ENCODE results near the gene TCF4. TPM values are rescaled to one million over a fixed set of nuclear protein-coding genes. Genes with fewer than 3 reads are reported as not detected.

Gene TCF4
- total RNA-seq, 4 donors from 2014 or later, result 58.0 to 84.3 (median 68.1) TPM

GRCh38 chr18:55402731-55403405 is 185.1 kb downstream of the TCF4 start:
- Histone ChIP-seq H3K4me1 (peaks cover 15 to 59% (median 39%) of the 10 kb centered on the region in 4 donors), H3K36me3 (no peaks in the 10 kb centered on the region), H3K27me3 (no peaks in the 10 kb centered on the region), H3K9me3 (no peaks in the 10 kb centered on the region), H3K4me3 (peak overlapping the region; percentile 39 to 50 (median 42)), H3K27ac (replicated peaks in 1 of 4) (peak overlapping the region; percentile 66 to 78 (median 68))
- TF ChIP-seq POLR2AphosphoS5 (IDR thresholded peaks at IDR 0.05) (no peak), EP300 (IDR thresholded peaks at IDR 0.05) (no peak)
- intact Hi-C loops (cut with DNase I), result loop anchor here (5.0 to 10.0 kb wide), 2 partner anchors 78 to 166 kb away; no protein-coding TSS in a partner anchor
- 41% methylated on average over 10 of the region's 10 CpGs for WGBS
- DNase-seq (ENCODE audit: extremely low spot score), result no peak

- H3K9me3 ChIP-seq, result no peaks in the 10 kb centered on the region
- peaks cover 15 to 64% (median 39%) of the 10 kb centered on the region in 4 donors for H3K4me1 ChIP-seq
- WGBS, result 19% methylated on average over 12 of the region's 12 CpGs
- no peaks in the 10 kb centered on the region for H3K36me3 ChIP-seq
- DNase-seq (ENCODE audit: extremely low spot score), result no peak
- H3K4me3 ChIP-seq, result peak overlapping the region; percentile 39 to 50 (median 42)
- intact Hi-C loops (cut with DNase I), result loop anchor here (5.0 to 10.0 kb wide), 2 partner anchors 77 to 164 kb away; no protein-coding TSS in a partner anchor
- H3K27me3 ChIP-seq, result no peaks in the 10 kb centered on the region
- peak overlapping the region; percentile 66 to 78 (median 68) for H3K27ac ChIP-seq (replicated peaks in 1 of 4)
- TF ChIP-seq CTCF (IDR thresholded peaks at IDR 0.05), result no peak
- peak; percentile 49 to 55 for TF ChIP-seq POLR2AphosphoS5 (IDR thresholded peaks at IDR 0.05)
- no peak for TF ChIP-seq POLR2A (IDR thresholded peaks at IDR 0.05; ENCODE audit: low read depth)
- no peak for TF ChIP-seq EP300 (IDR thresholded peaks at IDR 0.05)
Measured at GRCh38 chr18:55401638-55402191, 186.3 kb downstream of the TCF4 start.

- H3K27ac ChIP-seq (replicated peaks in 1 of 4), result peak overlapping the region; percentile 66 to 78 (median 68)
- no peaks in the 10 kb centered on the region for H3K27me3 ChIP-seq
- no peak for TF ChIP-seq EP300 (IDR thresholded peaks at IDR 0.05)
- TF ChIP-seq CTCF (IDR thresholded peaks at IDR 0.05), result no peak
- TF ChIP-seq POLR2AphosphoS5 (IDR thresholded peaks at IDR 0.05), result no peak
- TF ChIP-seq POLR2A (IDR thresholded peaks at IDR 0.05; ENCODE audit: low read depth), result no peak
- H3K4me3 ChIP-seq, result peak overlapping the region; percentile 39 to 50 (median 42)
- no peak for DNase-seq (ENCODE audit: extremely low spot score)
- intact Hi-C loops (cut with DNase I), result loop anchor here (5.0 to 10.0 kb wide), 2 partner anchors 76 to 164 kb away; no protein-coding TSS in a partner anchor
- no peaks in the 10 kb centered on the region for H3K9me3 ChIP-seq
- H3K36me3 ChIP-seq, result no peaks in the 10 kb centered on the region
- peaks cover 15 to 66% (median 34%) of the 10 kb centered on the region in 4 donors for H3K4me1 ChIP-seq
- 54% methylated on average over 12 of the region's 12 CpGs for WGBS
Measured at GRCh38 chr18:55400590-55401541, 187.1 kb downstream of the TCF4 start.

- H3K9me3 ChIP-seq, result no peaks in the 10 kb centered on the region
- H3K27me3 ChIP-seq, result no peaks in the 10 kb centered on the region
- H3K36me3 ChIP-seq, result no peaks in the 10 kb centered on the region
- H3K27ac ChIP-seq (replicated peaks in 1 of 4), result peak overlapping the region; percentile 66 to 78 (median 68)
- intact Hi-C loops (cut with DNase I), result loop anchor here (5.0 to 10.0 kb wide), 2 partner anchors 75 to 163 kb away; no protein-coding TSS in a partner anchor
- peaks cover 8 to 58% (median 28%) of the 10 kb centered on the region in 4 donors for H3K4me1 ChIP-seq
- no peak for DNase-seq (ENCODE audit: extremely low spot score)
- 65% methylated on average over 2 of the region's 2 CpGs for WGBS
- no peak for TF ChIP-seq POLR2A (IDR thresholded peaks at IDR 0.05; ENCODE audit: low read depth)
- no peak for TF ChIP-seq POLR2AphosphoS5 (IDR thresholded peaks at IDR 0.05)
- TF ChIP-seq CTCF (IDR thresholded peaks at IDR 0.05), result no peak
- TF ChIP-seq EP300 (IDR thresholded peaks at IDR 0.05), result no peak
- peak overlapping the region; percentile 39 to 50 (median 42) for H3K4me3 ChIP-seq
Measured at GRCh38 chr18:55400081-55400480, 187.9 kb downstream of the TCF4 start.
